Stomach (tissue), 4 donors: ENCODE results near the gene ZFP2.

Source experiments
- CTCF ChIP-seq, 7 experiments: fragments of 450-650 bp in 4 of 7; fragments of 200-600 bp in 3 of 7; sonication (generic) in 3 of 7; IDR thresholded peaks; one replicate each; pipeline ENCODE4 v1.5.1; 2016 to 2019; ENCODE audit warnings: antibody characterized with exemption in 7 of 7, control low read depth in 2 of 7, mild to moderate bottlenecking in 1 of 7
- EP300 ChIP-seq: sonication (generic); formaldehyde crosslinking; IDR thresholded peaks from one replicate; pipeline ENCODE4 v1.6.1; 2017; ENCODE audit warnings: antibody characterized with exemption
- POLR2A ChIP-seq, 4 donors: fragments of 450-650 bp; IDR thresholded peaks; one replicate each; pipeline ENCODE4 v1.6.1; 2016; ENCODE audit warnings: antibody characterized with exemption in 4 of 4, control low read depth in 2 of 4, mild to moderate bottlenecking in 1 of 4, moderate library complexity in 1 of 4
- POLR2AphosphoS5 ChIP-seq, 3 donors: sonication (generic); formaldehyde crosslinking; IDR thresholded peaks; one replicate each; pipeline ENCODE4 v1.6.1; 2016; ENCODE audit warnings: antibody characterized with exemption in 3 of 3

- TF ChIP-seq CTCF (IDR thresholded peaks at IDR 0.05) (no peak), POLR2A (IDR thresholded peaks at IDR 0.05) (no peak), EP300 (no peak), POLR2AphosphoS5 (IDR thresholded peaks at IDR 0.05) (no peak)
These were observed 25.3 kb upstream of the ZFP2 start for GRCh38 chr5:178870411-178870810.
